Activated T-helper 2 cell treated with anti-CD3 and anti-CD28 coated beads, Interferon-gamma antibody, Interleukin-2, Interleukin-4, amounts not matched to agents 10 μg/mL and 5 μg/mL and 100 μg/mL, durations not matched to agents 14 hours and 24 hours and 36 hours (primary cell): ENCODE data around the gene USP13. TPM values are rescaled to one million over a fixed set of nuclear protein-coding genes. Genes with fewer than 3 reads are reported as not detected.

Source experiments
- DNase-seq: peaks from one replicate; pipeline ENCODE4 v3.0.0; 2021; ENCODE audit warnings: low spot score
- H3K27ac Mint-ChIP-seq: one replicate; pipeline ENCODE4 v1.8.0; 2021; ENCODE audit warnings: mixed read lengths
- H3K27me3 Mint-ChIP-seq: one replicate; pipeline ENCODE4 v1.8.0; 2021; ENCODE audit warnings: low read depth, mixed read lengths
- H3K36me3 Mint-ChIP-seq: one replicate; pipeline ENCODE4 v1.8.0; 2021; ENCODE audit warnings: low read depth, mixed read lengths
- H3K4me1 Mint-ChIP-seq: one replicate; pipeline ENCODE4 v1.8.0; 2021; ENCODE audit warnings: low read depth, mixed read lengths
- H3K4me3 Mint-ChIP-seq: one replicate; pipeline ENCODE4 v1.8.0; 2021; ENCODE audit warnings: low read depth, mild to moderate bottlenecking, moderate library complexity, mixed read lengths
- H3K9me3 Mint-ChIP-seq: one replicate; pipeline ENCODE4 v1.8.0; 2021; ENCODE audit warnings: mixed read lengths
- intact Hi-C: fragments of 100-400 bp; cut with micrococcal nuclease; formaldehyde crosslinking; loops from one replicate; pipeline ENCODE4 v1.15.1; 2023
- total RNA-seq: library from RNA; stranded (reverse); gene quantifications from 2 replicates; pipeline ENCODE4 v1.2.3, GENCODE V29; 2022

Gene USP13
- total RNA-seq, 1 donor from 2014 or later: 17.0 TPM

DNA sequence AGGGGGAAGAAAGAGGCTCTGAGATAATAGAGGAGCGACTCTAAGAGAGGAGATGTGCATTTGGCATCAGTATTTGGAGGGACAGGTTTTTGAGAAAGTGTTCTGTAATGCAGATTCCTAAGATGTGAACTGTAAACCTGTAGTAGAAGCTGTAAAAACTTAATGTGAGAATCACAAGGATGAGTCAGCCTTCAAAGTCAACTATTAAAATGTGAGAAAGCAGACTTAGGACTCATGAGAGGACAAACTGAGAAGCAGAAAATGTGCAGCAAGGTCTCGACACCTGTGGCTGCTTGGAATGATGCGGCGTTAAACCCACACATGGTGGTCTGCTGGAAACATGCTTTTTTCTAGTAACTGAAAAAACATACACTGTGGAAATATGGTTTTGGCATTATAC, 36.0 kb downstream of the USP13 start:
- peaks cover 9% of the 10 kb centered on the region for H3K36me3 Mint-ChIP-seq
- no peak for DNase-seq
- no peaks in the 10 kb centered on the region for H3K4me1 Mint-ChIP-seq
- H3K4me3 Mint-ChIP-seq: no peak overlapping the region
- H3K9me3 Mint-ChIP-seq: no peaks in the 10 kb centered on the region
- intact Hi-C loops: no loop called here
- no peak overlapping the region for H3K27ac Mint-ChIP-seq
- H3K27me3 Mint-ChIP-seq: no peaks in the 10 kb centered on the region

DNA sequence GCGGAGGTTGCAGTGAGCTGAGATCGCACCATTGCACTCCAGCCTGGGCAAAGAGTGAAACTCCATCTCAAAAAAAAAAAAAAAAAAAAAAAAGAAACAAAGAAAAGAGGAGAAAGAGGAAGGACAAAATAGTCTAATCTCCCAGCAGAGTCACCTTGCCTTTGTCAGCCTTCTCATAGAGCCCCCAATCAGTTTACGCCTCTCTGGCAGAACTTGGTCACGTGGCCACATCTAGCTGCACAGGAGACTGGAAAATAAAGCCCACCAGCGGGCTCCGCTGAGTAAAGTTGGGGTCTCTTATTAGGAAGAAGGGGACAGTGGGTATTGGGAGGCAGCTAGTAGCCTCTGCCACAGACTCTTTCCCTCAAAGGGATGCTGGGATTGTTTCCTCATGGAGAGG, 41.9 kb downstream of the USP13 start:
- H3K27me3 Mint-ChIP-seq: no peaks in the 10 kb centered on the region
- peaks cover 7% of the 10 kb centered on the region for H3K4me1 Mint-ChIP-seq
- H3K9me3 Mint-ChIP-seq: no peaks in the 10 kb centered on the region
- no peak overlapping the region for H3K27ac Mint-ChIP-seq
- no peak for DNase-seq
- H3K36me3 Mint-ChIP-seq: peaks cover 5% of the 10 kb centered on the region
- intact Hi-C loops: no loop called here
- H3K4me3 Mint-ChIP-seq: no peak overlapping the region

DNA sequence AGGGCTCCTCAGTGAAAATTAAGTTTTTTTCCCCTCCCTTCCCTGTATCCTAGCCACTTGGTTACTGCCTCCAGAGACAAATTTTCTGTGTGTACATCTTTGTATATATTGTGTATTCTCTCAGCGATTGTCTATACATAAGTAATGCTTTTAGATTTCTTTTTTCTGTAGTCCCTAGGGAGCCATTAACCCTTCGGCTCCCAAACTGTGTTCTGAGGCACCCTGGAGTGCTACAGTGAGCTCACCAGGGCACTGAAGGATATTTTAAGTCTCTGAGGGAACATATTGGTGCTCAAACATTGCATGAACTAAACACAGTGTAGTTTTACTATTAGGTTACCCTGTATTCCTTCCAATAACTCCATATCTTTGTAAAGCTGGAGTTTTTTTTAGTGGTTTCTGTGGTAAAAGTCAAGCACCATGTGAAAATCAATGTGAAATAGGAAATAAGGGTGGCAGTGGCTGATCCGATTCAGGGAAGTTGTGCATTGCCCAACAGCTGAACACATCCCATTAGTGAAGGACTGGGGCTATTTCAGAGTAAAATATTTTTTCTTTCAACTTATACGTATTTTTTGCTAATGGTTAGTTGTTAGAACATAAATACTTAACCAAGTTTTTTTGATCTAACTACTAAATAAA, 43.0 kb downstream of the USP13 start:
- Mint-ChIP-seq H3K4me3 (no peak overlapping the region), H3K9me3 (no peaks in the 10 kb centered on the region), H3K36me3 (peaks cover 5% of the 10 kb centered on the region), H3K4me1 (peaks cover 10% of the 10 kb centered on the region), H3K27ac (no peak overlapping the region), H3K27me3 (no peaks in the 10 kb centered on the region)
- intact Hi-C loops: no loop called here
- DNase-seq: no peak

DNA sequence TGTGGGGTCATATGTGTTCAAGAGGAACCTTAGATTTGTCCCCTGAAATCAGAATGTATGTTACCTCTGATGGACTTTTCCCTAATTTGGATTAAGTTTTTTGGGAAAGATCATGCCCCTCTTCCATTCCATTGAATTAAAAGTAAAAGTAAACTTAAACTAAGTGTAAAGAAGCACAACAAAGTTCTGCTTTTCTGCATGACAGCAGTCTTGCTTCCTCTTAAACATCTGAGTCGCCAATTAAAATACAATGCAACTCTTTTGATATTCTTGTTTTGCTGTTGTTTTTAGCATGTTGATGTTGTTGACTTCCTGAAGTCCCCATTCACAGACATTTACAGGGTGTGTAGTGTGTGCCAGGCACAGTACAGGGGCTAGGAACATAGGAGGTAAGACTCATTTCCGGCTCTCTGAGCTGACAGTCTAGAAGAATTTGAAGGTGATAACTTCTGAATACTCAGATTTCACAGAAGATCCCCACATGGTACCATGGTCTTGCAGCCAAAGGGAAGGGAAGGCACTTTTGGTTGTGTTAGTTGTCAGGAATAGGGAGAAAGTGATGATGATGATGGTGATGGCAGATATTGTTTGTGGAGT, 45.0 kb downstream of the USP13 start:
- intact Hi-C loops: no loop called here
- no peaks in the 10 kb centered on the region for H3K27me3 Mint-ChIP-seq
- peaks cover 10% of the 10 kb centered on the region for H3K4me1 Mint-ChIP-seq
- no peaks in the 10 kb centered on the region for H3K9me3 Mint-ChIP-seq
- no peak overlapping the region for H3K4me3 Mint-ChIP-seq
- H3K36me3 Mint-ChIP-seq: no peaks in the 10 kb centered on the region
- no peak overlapping the region for H3K27ac Mint-ChIP-seq
- DNase-seq: no peak

DNA sequence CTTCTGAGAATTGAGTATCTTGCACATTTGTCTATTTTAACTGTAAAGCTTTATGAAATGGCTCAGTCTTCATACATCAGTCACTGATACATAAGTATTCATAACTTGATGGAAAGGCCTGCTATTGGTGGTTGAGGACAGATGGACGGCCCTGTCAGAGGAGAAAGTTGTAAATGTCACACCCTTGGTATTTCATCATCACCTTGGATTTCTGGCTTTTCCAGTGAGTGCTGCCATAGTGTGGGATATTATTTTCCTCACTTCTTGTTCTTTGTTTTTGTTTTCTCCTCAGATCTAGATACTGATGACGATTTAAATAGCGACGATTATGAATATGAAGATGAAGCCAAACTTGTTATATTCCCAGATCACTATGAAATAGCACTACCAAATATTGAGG, 47.9 kb downstream of the USP13 start:
- H3K36me3 Mint-ChIP-seq: no peaks in the 10 kb centered on the region
- no peaks in the 10 kb centered on the region for H3K27me3 Mint-ChIP-seq
- no peaks in the 10 kb centered on the region for H3K9me3 Mint-ChIP-seq
- DNase-seq: no peak
- H3K4me3 Mint-ChIP-seq: no peak overlapping the region
- H3K4me1 Mint-ChIP-seq: peaks cover 10% of the 10 kb centered on the region
- intact Hi-C loops: loop anchor here (5.0 kb wide), 1 partner anchor 48 kb away; the partner anchor contains the start of gene USP13
- H3K27ac Mint-ChIP-seq: no peak overlapping the region

DNA sequence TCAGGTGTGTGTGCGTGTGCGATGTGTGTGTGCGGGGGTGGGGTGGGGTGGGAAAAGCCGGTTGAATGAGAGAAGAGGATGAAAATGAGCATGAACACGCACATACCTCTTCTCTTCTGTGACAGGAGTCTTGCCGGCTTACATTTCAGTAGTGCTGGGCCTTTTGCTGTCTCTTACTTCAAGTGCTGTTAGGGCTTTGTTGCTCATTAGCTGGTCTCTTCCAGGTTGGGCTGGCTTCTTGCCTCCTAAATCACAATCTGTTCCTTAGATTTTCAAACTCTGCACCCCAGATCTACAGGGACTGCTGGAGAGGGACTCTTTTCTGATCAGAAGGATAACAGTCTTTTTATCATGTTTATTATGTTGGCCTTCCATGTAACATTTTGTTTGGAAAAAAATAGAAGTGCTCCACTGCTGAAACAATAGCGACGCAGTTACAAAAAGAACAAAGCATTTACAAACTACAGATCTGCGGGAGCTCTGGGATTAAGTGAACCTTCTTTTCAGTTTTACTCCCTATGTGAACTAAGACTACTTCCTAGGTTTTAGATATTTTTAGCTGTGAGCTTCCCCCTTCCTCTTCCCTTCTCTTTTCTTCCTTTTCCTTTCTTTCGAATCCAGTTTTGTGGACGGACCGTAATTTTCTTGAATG, 48.5 kb downstream of the USP13 start:
- Mint-ChIP-seq H3K4me1 (peaks cover 10% of the 10 kb centered on the region), H3K9me3 (no peaks in the 10 kb centered on the region), H3K27ac (no peak overlapping the region), H3K4me3 (no peak overlapping the region), H3K27me3 (no peaks in the 10 kb centered on the region), H3K36me3 (no peaks in the 10 kb centered on the region)
- intact Hi-C loops: loop anchor here (5.0 kb wide), 1 partner anchor 49 kb away; the partner anchor contains the start of gene USP13
- no peak for DNase-seq

DNA sequence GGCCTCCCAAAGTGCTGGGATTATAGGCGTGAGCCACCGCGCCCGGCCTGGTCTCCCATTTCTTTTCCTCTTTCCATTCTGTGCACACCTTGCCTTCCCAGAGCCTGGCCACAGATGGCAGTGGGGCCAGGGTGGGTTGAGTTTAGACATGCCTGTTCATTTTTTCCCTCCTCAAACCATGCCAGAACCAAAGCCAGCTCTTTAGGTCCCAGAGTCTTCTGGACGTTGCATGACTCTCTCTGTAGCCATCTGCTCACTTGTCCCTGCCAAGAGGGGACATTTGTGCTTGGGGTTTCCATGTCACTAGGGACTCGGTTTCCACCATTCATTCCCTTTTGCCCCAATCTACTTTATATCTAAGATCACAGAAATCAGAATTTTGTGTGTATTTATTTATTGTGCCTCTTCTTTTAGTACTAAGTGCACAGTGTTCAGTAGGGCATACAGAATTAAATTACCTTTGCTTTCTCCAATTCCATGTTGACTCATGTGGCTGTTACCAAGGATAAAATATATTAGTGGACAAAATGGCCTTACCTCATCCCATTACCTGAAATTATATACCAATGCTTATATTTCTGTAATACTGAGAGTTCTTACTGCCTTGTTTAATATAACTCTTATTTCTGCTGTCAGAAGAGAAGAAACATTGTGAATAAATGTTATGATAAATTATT, 49.6 kb downstream of the USP13 start:
- intact Hi-C loops: loop anchor here (5.0 kb wide), 1 partner anchor 50 kb away; the partner anchor contains the start of gene USP13
- Mint-ChIP-seq H3K36me3 (peaks cover 1% of the 10 kb centered on the region), H3K27ac (no peak overlapping the region), H3K27me3 (no peaks in the 10 kb centered on the region), H3K4me3 (no peak overlapping the region), H3K9me3 (no peaks in the 10 kb centered on the region), H3K4me1 (peaks cover 10% of the 10 kb centered on the region)
- DNase-seq: no peak

DNA sequence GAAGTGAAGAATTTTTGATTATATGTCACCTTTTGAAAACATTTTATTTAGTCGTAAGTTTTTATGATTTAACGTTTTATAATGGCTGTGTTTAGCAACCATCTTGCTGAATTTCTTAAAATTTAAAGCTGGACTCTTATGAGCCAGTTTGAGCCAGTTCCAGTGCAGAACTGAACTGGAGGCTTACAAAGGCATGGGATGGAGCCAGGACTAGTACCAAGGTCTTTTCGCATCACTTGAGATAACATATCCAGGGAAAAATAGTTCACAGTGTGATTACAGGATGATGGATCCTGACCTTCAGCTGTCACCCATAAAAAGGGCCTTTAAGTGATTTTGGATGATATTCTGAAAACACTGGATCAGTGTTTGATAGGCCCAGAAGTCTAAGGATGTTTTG, 51.0 kb downstream of the USP13 start:
- intact Hi-C loops: loop anchor here (5.0 kb wide), 1 partner anchor 52 kb away; the partner anchor contains the start of gene USP13
- H3K27me3 Mint-ChIP-seq: no peaks in the 10 kb centered on the region

DNA sequence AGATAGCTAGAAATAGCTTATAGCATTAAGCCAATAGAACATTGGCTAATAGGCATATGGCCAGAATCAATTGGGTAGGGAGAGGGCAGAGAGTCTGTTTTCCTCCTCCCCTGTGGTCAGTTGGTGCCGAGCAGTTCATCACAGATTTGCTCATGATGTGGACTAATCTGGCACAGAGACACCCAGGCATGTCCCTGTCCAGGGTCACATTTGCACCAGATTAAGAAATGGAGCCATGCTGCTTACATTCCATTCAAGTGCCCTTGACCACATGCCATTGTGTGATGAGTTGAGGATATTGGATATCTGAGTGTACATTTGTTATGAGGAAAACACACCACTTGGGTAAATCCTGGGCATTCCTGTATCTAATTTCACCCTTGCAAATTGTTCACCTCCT, 53.4 kb downstream of the USP13 start:
- no peaks in the 10 kb centered on the region for H3K9me3 Mint-ChIP-seq

More for the DNA sequence above, 51.0 kb downstream of the USP13 start:
- Mint-ChIP-seq H3K27ac (no peak overlapping the region), H3K4me1 (peaks cover 3% of the 10 kb centered on the region), H3K4me3 (no peak overlapping the region), H3K9me3 (no peaks in the 10 kb centered on the region), H3K36me3 (peaks cover 5% of the 10 kb centered on the region)
- DNase-seq: no peak

DNA sequence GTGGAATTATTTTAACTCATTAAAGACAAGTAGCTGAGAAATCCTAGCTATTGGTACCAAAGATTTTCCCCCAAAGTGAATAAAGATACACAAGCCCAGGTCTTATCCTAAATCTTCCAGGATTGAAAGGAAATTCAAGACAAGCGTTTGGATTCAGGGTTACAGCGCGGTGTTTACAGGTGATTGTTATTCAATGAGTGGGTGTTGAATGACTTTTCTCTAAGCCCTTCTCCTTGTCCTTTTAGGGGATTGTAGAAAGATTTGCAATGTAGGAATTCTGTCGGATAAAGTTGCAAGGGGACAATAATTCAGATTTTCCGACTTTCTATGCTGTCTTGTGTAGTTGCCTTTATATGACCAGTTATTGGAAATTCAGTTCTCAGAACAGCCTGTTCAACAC, 57.2 kb downstream of the USP13 start:
- H3K4me1 Mint-ChIP-seq: no peaks in the 10 kb centered on the region
- no peaks in the 10 kb centered on the region for H3K27me3 Mint-ChIP-seq
- no peak overlapping the region for H3K27ac Mint-ChIP-seq
- no peak for DNase-seq
- no peak overlapping the region for H3K4me3 Mint-ChIP-seq
- no peaks in the 10 kb centered on the region for H3K9me3 Mint-ChIP-seq
- intact Hi-C loops: no loop called here
- H3K36me3 Mint-ChIP-seq: peaks cover 9% of the 10 kb centered on the region

More for the DNA sequence above, 53.4 kb downstream of the USP13 start:
- H3K27me3 Mint-ChIP-seq: no peaks in the 10 kb centered on the region
- peaks cover 9% of the 10 kb centered on the region for H3K36me3 Mint-ChIP-seq
- intact Hi-C loops: no loop called here
- no peak overlapping the region for H3K27ac Mint-ChIP-seq
- H3K4me3 Mint-ChIP-seq: no peak overlapping the region
- H3K4me1 Mint-ChIP-seq: no peaks in the 10 kb centered on the region
- DNase-seq: no peak

DNA sequence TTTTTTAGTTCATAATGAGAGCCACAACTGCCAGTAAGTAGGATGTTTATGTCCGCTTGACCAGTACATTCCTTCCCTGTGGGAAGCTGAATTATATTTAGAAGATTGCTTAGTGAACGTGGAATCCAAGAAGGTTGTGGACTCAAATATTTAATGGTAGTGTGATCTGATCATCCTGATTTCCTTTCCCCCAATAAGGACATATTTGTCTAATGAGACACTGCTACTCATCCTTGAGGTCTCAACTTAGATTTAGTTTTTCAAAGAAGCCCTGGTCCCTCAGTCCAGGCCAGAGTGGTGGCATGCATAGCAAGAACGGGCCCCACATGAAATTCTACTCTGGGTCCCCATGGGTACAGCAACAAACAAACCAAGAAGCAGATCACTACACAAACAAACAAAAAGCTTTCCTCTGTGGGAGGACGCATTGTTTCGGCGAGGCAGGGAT, 60.8 kb downstream of the USP13 start:
- DNase-seq: no peak
- no peaks in the 10 kb centered on the region for H3K27me3 Mint-ChIP-seq
- peaks cover 8% of the 10 kb centered on the region for H3K36me3 Mint-ChIP-seq
- intact Hi-C loops: no loop called here
- H3K4me3 Mint-ChIP-seq: no peak overlapping the region
- no peaks in the 10 kb centered on the region for H3K9me3 Mint-ChIP-seq
- H3K4me1 Mint-ChIP-seq: peaks cover 5% of the 10 kb centered on the region
- H3K27ac Mint-ChIP-seq: no peak overlapping the region

DNA sequence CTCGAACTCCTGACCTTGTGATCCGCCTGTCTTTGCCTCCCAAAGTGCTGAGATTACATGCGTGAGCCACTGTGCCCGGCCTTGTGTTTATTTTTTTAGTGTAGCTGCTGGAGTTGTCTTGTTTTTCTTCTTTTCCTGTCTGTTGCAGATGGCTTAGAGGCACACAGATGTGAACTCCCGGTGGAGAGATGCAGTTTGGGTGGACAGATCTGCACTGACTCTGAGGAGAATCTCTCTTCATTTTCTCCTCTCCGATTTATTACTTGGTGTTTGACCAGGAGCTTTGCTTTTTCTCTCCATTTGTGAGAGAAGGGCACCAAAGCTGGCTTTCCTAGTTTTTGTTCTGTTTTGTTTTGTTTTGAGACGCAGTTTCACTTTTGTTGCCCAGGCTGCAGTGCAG, 62.7 kb downstream of the USP13 start:
- intact Hi-C loops: no loop called here
- Mint-ChIP-seq H3K4me3 (no peak overlapping the region), H3K27me3 (no peaks in the 10 kb centered on the region), H3K27ac (no peak overlapping the region), H3K4me1 (peaks cover 8% of the 10 kb centered on the region), H3K9me3 (no peaks in the 10 kb centered on the region), H3K36me3 (peaks cover 4% of the 10 kb centered on the region)
- no peak for DNase-seq

DNA sequence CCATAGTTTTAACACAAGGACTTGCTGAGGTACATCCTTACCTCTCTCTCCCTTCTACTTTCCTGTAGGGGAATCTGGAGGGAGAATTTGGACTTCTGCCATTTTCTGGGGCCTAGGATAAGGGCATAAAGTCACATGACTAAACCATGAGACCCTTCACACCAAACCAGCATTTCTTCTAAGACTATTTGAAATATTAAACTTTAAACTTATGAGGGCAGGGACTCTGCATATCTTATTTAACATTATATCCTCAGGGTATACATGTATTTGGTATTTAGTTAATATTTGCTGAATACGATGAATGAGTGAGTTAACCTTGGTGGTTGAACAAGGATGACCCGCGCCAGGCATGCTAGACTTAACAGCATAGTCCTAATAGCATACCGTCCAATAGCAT, 63.4 kb downstream of the USP13 start:
- Mint-ChIP-seq H3K9me3 (no peaks in the 10 kb centered on the region), H3K27me3 (no peaks in the 10 kb centered on the region), H3K4me3 (no peak overlapping the region), H3K36me3 (peaks cover 4% of the 10 kb centered on the region), H3K27ac (no peak overlapping the region), H3K4me1 (peaks cover 8% of the 10 kb centered on the region)
- no peak for DNase-seq
- intact Hi-C loops: no loop called here
